A673 (cell line): ENCODE data around the gene SNRPB2. TPM values are rescaled to one million over a fixed set of nuclear protein-coding genes. Genes with fewer than 3 reads are reported as not detected.
A peak's percentile ranks its signal among the peaks of the same experiment; 100 is the strongest.

Experiments used
- BruUV-seq: library from RNA; stranded (reverse); fragments of 400-500 nt; replicated peaks from 2 replicates; lab custom pipeline; 2021; lab: Mats Ljungman, UMichigan
- CTCF ChIA-PET: fragments of 300-600 bp; sonication (Branson Sonifier 250); formaldehyde crosslinking; loops from one replicate; lab custom pipeline; 2022; ENCODE audit warnings: antibody characterized with exemption; lab: Charles Lee
- POLR2A ChIA-PET: fragments of 300-600 bp; sonication (Branson Sonifier 250); formaldehyde crosslinking; loops from one replicate; lab custom pipeline; 2022; ENCODE audit warnings: antibody characterized with exemption; ENCODE audit not compliant: low non-redundant PET; lab: Charles Lee
- DNase-seq: peaks from one replicate; pipeline ENCODE4 v3.0.0-alpha.2; 2015; ENCODE audit warnings: low spot score
- H3K27ac ChIP-seq: fragments of 200-600 bp; sonication (generic); 2 replicates; pipeline ENCODE4 v1.5.1; 2016; ENCODE audit warnings: mixed run types, low read depth, mild to moderate bottlenecking, mixed read lengths, antibody characterized with exemption, low read length; ENCODE audit not compliant: poor library complexity, severe bottlenecking
- H3K27me3 ChIP-seq: fragments of 200-600 bp; sonication (generic); replicated peaks from 2 replicates; pipeline ENCODE4 v1.6.1; 2017; ENCODE audit warnings: mixed run types, low read depth, mild to moderate bottlenecking, mixed read lengths, antibody characterized with exemption, low read length; ENCODE audit not compliant: insufficient read depth, poor library complexity
- H3K36me3 ChIP-seq: fragments of 200-600 bp; sonication (generic); 2 replicates; pipeline ENCODE4 v1.6.1; 2016; ENCODE audit warnings: mixed run types, mild to moderate bottlenecking, mixed read lengths, antibody characterized with exemption, low read length; ENCODE audit not compliant: insufficient read depth, poor library complexity, severe bottlenecking
- H3K4me1 ChIP-seq: fragments of 200-600 bp; sonication (generic); 2 replicates; pipeline ENCODE4 v1.6.1; 2017; ENCODE audit warnings: mixed run types, mild to moderate bottlenecking, mixed read lengths, antibody characterized with exemption, low read length; ENCODE audit not compliant: insufficient read depth, poor library complexity, severe bottlenecking
- H3K4me3 ChIP-seq: fragments of 200-600 bp; sonication (generic); 2 replicates; pipeline ENCODE4 v1.5.1; 2016; ENCODE audit warnings: low read depth, mixed run types, mild to moderate bottlenecking, mixed read lengths, low read length; ENCODE audit not compliant: poor library complexity, severe bottlenecking
- H3K9me3 ChIP-seq: fragments of 200-600 bp; sonication (generic); 2 replicates; pipeline ENCODE4 v1.6.1; 2016; ENCODE audit warnings: mixed run types, low read depth, mild to moderate bottlenecking, mixed read lengths, antibody characterized with exemption, low read length; ENCODE audit not compliant: poor library complexity, severe bottlenecking
- EZH2 ChIP-seq: fragments of 200-600 bp; sonication (generic); IDR thresholded peaks from 2 replicates; pipeline ENCODE4 v1.6.1; 2017; ENCODE audit warnings: borderline replicate concordance, low read depth, mild to moderate bottlenecking, mixed read lengths, antibody characterized with exemption, low read length; ENCODE audit not compliant: poor library complexity, severe bottlenecking
- intact Hi-C: fragments of 100-400 bp; cut with micrococcal nuclease; formaldehyde crosslinking; loops from one replicate; pipeline ENCODE4 v1.10.0; 2022; ENCODE audit not compliant: unreplicated experiment
- total RNA-seq: library from RNA; stranded (reverse); gene quantifications from 2 replicates; pipeline ENCODE4 v1.2.3, GENCODE V29; 2021
- TF ChIP-seq, protein P1 (sequence below): fragments of 300-800, 200-600 bp; sonication (generic); conservative IDR thresholded peaks from 2 replicates; pipeline ENCODE4 v1.5.1; 2017; ENCODE audit warnings: low read depth, mild to moderate bottlenecking, antibody characterized with exemption, low read length, moderate library complexity, mixed read lengths

The SNRPB2 gene
- total RNA-seq, 1 experiment from 2014 or later, result 103 TPM

DNA sequence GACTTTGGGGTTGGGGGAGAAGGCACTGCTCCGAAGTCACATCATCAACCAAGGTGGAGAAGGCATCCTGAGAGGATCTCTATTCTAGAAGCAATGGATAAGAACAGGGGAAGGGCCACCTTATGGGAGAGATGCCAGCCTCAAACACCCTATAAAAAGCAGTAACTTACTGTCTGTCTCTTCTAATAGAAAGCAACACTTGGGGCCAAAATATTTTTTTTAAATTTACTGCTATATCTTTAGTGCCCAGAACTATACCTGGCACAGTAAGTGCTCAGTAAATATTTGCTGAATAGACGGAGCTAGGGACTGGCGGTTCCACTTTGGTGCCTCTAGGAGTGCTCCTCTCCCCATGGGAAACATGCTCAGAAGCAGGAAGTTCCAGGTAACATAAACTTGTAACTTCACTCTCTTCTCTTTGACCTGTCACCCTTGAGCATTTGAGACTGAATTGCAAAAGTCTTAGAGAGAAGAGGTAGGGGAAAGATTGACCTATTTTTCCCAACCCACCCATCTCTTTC lies 17.5 kb downstream of the SNRPB2 start:
- Histone ChIP-seq H3K4me3 (no peak overlapping the region), H3K9me3 (no peaks in the 10 kb centered on the region), H3K27me3 (peaks cover 23% of the 10 kb centered on the region), H3K36me3 (no peaks in the 10 kb centered on the region), H3K27ac (no peak overlapping the region), H3K4me1 (no peaks in the 10 kb centered on the region)
- TF ChIP-seq, protein P1, sequence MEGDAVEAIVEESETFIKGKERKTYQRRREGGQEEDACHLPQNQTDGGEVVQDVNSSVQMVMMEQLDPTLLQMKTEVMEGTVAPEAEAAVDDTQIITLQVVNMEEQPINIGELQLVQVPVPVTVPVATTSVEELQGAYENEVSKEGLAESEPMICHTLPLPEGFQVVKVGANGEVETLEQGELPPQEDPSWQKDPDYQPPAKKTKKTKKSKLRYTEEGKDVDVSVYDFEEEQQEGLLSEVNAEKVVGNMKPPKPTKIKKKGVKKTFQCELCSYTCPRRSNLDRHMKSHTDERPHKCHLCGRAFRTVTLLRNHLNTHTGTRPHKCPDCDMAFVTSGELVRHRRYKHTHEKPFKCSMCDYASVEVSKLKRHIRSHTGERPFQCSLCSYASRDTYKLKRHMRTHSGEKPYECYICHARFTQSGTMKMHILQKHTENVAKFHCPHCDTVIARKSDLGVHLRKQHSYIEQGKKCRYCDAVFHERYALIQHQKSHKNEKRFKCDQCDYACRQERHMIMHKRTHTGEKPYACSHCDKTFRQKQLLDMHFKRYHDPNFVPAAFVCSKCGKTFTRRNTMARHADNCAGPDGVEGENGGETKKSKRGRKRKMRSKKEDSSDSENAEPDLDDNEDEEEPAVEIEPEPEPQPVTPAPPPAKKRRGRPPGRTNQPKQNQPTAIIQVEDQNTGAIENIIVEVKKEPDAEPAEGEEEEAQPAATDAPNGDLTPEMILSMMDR, result no peak; the same call in 1 of the 2 replicates
- TF ChIP-seq EZH2, result no peak
- POLR2A ChIA-PET, result no interaction called here
- intact Hi-C loops, result loop anchor here (5.0 kb wide), 1 partner anchor 230 kb away; no protein-coding TSS in a partner anchor
- DNase-seq, result no peak
- CTCF ChIA-PET, result no interaction called here
- BruUV-seq, result no TSS peak

- Histone ChIP-seq H3K9me3 (no peaks in the 10 kb centered on the region), H3K4me3 (no peak within 1 kb of the TSS), H3K27me3 (peaks cover 23% of the 10 kb centered on the region), H3K4me1 (no peaks in the 10 kb centered on the region), H3K27ac (no peak within 1 kb of the TSS), H3K36me3 (no peaks in the 10 kb centered on the region)
- ChIA-PET CTCF (interaction anchor here (0.6 kb wide), 1 partner anchor 1223 kb away, joined by 3 read pairs; no protein-coding TSS in a partner anchor), POLR2A (no interaction called here)
- DNase-seq, result no peak
- TF ChIP-seq EZH2, result no peak
- TF ChIP-seq, protein P1, result no peak
- intact Hi-C loops, result loop anchor here (5.0 kb wide), 1 partner anchor 231 kb away; no protein-coding TSS in a partner anchor
- no TSS peak for BruUV-seq
Observed at GRCh38 chr20:16748308-16748900, 18.6 kb downstream of the SNRPB2 start, which contains the start of gene OTOR. Gene OTOR, plus strand, starts transcription at chr20:16748358. Its CDS starts 44 bp downstream, at chr20:16748402.

GRCh38 chr20:16749573-16749972 lies 19.7 kb downstream of the SNRPB2 start:
- Histone ChIP-seq H3K4me1 (no peaks in the 10 kb centered on the region), H3K27ac (no peak overlapping the region), H3K4me3 (no peak overlapping the region), H3K36me3 (no peaks in the 10 kb centered on the region), H3K9me3 (no peaks in the 10 kb centered on the region), H3K27me3 (peaks cover 23% of the 10 kb centered on the region)
- ChIA-PET CTCF (no interaction called here), POLR2A (no interaction called here)
- TF ChIP-seq EZH2, result no peak
- TF ChIP-seq, protein P1, result peak; percentile 50
- no TSS peak for BruUV-seq
- peak; percentile 24 for DNase-seq
- intact Hi-C loops, result loop anchor here (5.0 kb wide), 1 partner anchor 232 kb away; no protein-coding TSS in a partner anchor
